Ascending aorta (tissue), 2 donors: ENCODE data around the gene ARSB. TPM values are rescaled to one million over a fixed set of nuclear protein-coding genes. Genes with fewer than 3 reads are reported as not detected.

Source experiments
- DNase-seq, 2 donors: peaks; one replicate each; pipeline ENCODE4 v3.0.0-alpha.2; 2019; ENCODE audit warnings: low spot score in 2 of 2
- H3K27ac ChIP-seq, 2 donors: fragments of 200-600 bp; sonication (generic); one replicate each; pipeline ENCODE4 v1.5.1; 2016 to 2017; ENCODE audit warnings: mild to moderate bottlenecking in 1 of 2
- H3K27me3 ChIP-seq: fragments of 200-600 bp; sonication (generic); one replicate; pipeline ENCODE4 v1.5.1; 2017
- H3K36me3 ChIP-seq, 2 donors: fragments of 200-600 bp; sonication (generic); one replicate each; pipeline ENCODE4 v1.5.1; 2016
- H3K4me1 ChIP-seq, 2 donors: fragments of 200-600 bp; sonication (generic); one replicate each; pipeline ENCODE4 v1.5.1; 2016 to 2017; ENCODE audit warnings: mild to moderate bottlenecking in 1 of 2
- H3K4me3 ChIP-seq, 2 donors: fragments of 200-600 bp; sonication (generic); one replicate each; pipeline ENCODE4 v1.5.1; 2016 to 2017; ENCODE audit warnings: mild to moderate bottlenecking in 1 of 2
- H3K9me3 ChIP-seq, 2 donors: fragments of 200-600 bp; sonication (generic); one replicate each; pipeline ENCODE4 v1.5.1; 2016
- intact Hi-C: fragments of 100-400 bp; cut with DNase I; formaldehyde crosslinking; loops from one replicate; pipeline ENCODE4 v1.15.1; 2023
- total RNA-seq: library from RNA; depleted of rRNA; stranded (reverse); fragments of >200 nt; gene quantifications from one replicate; pipeline ENCODE4 v1.1.0, GENCODE V29; 2016
- TF ChIP-seq, protein P1 (sequence below), 3 experiments: fragments of 200-600 bp in 2 of 3; fragments of 450-650 bp in 1 of 3; sonication (generic) in 2 of 3; IDR thresholded peaks; one replicate each; pipeline ENCODE4 v1.5.1; 2016 to 2019; ENCODE audit warnings: antibody characterized with exemption in 3 of 3, mild to moderate bottlenecking in 1 of 3, moderate library complexity in 1 of 3

The ARSB gene
- total RNA-seq, 1 donor from 2014 or later = 18.6 TPM

DNA sequence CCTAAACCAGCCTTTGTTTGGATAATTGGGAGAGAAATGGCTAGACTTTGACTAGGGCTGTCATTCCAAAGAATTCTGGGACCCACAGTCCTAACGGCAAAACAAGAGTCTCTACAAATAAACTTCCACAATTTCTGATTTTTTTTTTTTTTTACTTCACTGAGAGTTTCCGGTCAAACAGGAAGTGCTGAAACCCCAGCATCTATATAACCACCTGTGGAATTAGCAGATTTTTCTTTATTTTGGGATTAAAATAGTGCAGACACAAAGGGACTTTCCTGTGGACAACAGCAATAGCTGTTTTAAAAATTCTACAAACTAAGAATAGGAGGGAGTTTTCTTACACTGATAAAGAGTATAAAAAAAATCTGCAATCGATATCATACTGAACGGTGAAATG, 157.4 kb downstream of the ARSB start:
- no peaks in the 10 kb centered on the region for H3K27me3 ChIP-seq
- intact Hi-C loops = no loop called here
- H3K4me1 ChIP-seq = peaks cover 0 to 21% of the 10 kb centered on the region in 2 donors
- no peaks in the 10 kb centered on the region for H3K36me3 ChIP-seq
- H3K4me3 ChIP-seq = no peak overlapping the region
- peak overlapping the region; percentile 51 to 60 for H3K27ac ChIP-seq
- no peak for DNase-seq
- no peaks in the 10 kb centered on the region for H3K9me3 ChIP-seq
- TF ChIP-seq, protein P1, sequence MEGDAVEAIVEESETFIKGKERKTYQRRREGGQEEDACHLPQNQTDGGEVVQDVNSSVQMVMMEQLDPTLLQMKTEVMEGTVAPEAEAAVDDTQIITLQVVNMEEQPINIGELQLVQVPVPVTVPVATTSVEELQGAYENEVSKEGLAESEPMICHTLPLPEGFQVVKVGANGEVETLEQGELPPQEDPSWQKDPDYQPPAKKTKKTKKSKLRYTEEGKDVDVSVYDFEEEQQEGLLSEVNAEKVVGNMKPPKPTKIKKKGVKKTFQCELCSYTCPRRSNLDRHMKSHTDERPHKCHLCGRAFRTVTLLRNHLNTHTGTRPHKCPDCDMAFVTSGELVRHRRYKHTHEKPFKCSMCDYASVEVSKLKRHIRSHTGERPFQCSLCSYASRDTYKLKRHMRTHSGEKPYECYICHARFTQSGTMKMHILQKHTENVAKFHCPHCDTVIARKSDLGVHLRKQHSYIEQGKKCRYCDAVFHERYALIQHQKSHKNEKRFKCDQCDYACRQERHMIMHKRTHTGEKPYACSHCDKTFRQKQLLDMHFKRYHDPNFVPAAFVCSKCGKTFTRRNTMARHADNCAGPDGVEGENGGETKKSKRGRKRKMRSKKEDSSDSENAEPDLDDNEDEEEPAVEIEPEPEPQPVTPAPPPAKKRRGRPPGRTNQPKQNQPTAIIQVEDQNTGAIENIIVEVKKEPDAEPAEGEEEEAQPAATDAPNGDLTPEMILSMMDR (IDR thresholded peaks at IDR 0.05) = no peak

GRCh38 chr5:78824831-78825281, 160.3 kb downstream of the ARSB start:
- DNase-seq = no peak
- Histone ChIP-seq H3K36me3 (no peaks in the 10 kb centered on the region), H3K4me3 (no peak overlapping the region), H3K9me3 (no peaks in the 10 kb centered on the region), H3K4me1 (peaks cover 0 to 11% of the 10 kb centered on the region in 2 donors), H3K27ac (peak overlapping the region; percentile 51 to 58), H3K27me3 (no peaks in the 10 kb centered on the region)
- TF ChIP-seq, protein P1 (IDR thresholded peaks at IDR 0.05) = no peak
- intact Hi-C loops = no loop called here

DNA sequence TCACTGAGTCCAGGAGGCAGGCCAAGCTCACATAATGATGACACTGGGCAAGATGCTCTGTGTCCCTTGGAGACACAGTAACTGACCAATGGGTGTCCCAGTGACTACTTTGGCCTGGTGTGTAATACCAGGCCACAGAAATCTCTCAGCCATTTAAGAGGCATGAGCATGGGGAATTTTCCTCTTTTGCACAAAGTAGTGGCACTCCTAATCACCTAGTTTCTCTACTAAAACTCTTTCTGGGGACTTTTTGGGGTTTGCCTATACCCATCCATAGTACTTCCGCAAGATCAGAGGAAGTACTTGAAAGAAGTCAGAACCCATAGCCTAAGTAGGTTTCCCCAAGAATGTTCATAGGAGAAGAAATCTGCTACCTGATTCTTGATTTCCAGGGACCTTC, 161.9 kb downstream of the ARSB start:
- no peak overlapping the region for H3K4me3 ChIP-seq
- H3K4me1 ChIP-seq = peaks cover 0 to 11% of the 10 kb centered on the region in 2 donors
- H3K9me3 ChIP-seq = no peaks in the 10 kb centered on the region
- TF ChIP-seq, protein P1 (IDR thresholded peaks at IDR 0.05) = no peak
- intact Hi-C loops = no loop called here
- H3K27me3 ChIP-seq = no peaks in the 10 kb centered on the region
- no peak for DNase-seq
- no peak overlapping the region for H3K27ac ChIP-seq
- H3K36me3 ChIP-seq = no peaks in the 10 kb centered on the region

GRCh38 chr5:78821536-78822021, 163.5 kb downstream of the ARSB start:
- H3K4me3 ChIP-seq = no peak overlapping the region
- TF ChIP-seq, protein P1 (IDR thresholded peaks at IDR 0.05) = no peak
- no peaks in the 10 kb centered on the region for H3K9me3 ChIP-seq
- H3K36me3 ChIP-seq = no peaks in the 10 kb centered on the region
- no peaks in the 10 kb centered on the region for H3K27me3 ChIP-seq
- peaks cover 0 to 8% of the 10 kb centered on the region in 2 donors for H3K4me1 ChIP-seq
- intact Hi-C loops = no loop called here
- no peak for DNase-seq
- no peak overlapping the region for H3K27ac ChIP-seq

GRCh38 chr5:78819707-78820106, 165.4 kb downstream of the ARSB start:
- intact Hi-C loops = no loop called here
- DNase-seq = no peak
- no peaks in the 10 kb centered on the region for H3K36me3 ChIP-seq
- no peak overlapping the region for H3K4me3 ChIP-seq
- H3K27ac ChIP-seq = no peak overlapping the region
- TF ChIP-seq, protein P1 (IDR thresholded peaks at IDR 0.05) = no peak
- no peaks in the 10 kb centered on the region for H3K9me3 ChIP-seq
- H3K27me3 ChIP-seq = no peaks in the 10 kb centered on the region
- H3K4me1 ChIP-seq = peaks cover 0 to 5% of the 10 kb centered on the region in 2 donors

DNA sequence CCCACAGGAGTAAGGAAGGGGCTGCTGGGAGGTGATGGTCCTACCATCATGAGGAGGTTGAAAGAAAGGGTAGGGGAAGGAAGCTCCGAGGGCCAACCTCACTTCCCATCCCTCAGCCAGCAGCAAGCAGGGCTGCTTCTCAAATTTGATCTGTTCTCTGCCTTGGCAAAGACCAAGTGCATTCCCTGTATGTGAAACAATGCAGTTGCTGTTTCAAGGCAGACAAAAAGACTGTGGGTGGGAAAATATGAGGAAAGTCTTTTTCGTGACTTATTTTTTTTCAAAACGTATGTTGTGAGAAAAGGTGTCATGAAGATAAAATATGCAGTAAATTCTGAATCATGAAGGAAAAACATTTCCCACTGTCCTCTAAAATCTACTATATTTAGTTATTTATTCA, 165.9 kb downstream of the ARSB start:
- no peak for DNase-seq
- Histone ChIP-seq H3K27me3 (no peaks in the 10 kb centered on the region), H3K4me1 (no peaks in the 10 kb centered on the region), H3K4me3 (no peak overlapping the region), H3K9me3 (no peaks in the 10 kb centered on the region), H3K36me3 (no peaks in the 10 kb centered on the region), H3K27ac (no peak overlapping the region)
- TF ChIP-seq, protein P1 (IDR thresholded peaks at IDR 0.05) = no peak
- intact Hi-C loops = no loop called here
